ENCODE data around the gene IL17RD.

The IL17RD gene

DNA sequence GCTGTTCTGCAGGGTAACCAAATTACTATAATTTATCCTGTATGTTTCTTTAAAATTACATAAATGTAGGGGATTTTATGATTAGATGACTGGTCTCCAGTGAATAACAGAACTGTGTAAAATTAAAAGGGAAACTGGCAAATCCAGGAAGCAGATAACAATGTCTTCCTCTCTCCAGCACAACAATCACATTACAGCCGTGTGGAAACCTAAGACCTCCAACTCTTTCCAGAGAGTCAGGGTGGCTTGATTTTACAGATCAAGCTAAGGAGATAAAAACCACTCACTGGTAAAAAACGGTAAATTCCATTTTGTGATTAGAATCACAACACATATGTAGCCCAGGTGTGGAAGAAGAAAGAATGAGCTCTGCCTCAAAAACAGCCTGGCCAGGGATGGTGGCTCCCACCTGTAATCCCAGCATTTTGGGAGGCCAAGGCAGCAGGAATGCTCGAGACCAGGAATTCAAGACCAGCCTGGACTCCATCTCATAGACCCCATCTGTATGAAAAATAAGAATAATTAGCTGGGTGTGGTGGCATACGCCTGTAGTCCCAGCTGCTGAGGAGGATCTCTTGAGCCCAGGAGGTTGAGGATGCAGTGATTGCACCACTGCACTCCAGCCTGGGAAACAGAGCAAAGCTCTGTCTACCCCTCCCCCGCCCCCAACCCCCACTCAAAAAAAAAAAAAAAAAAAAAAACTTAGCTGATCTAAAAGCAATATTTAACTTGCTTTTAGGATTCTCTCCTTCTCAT is 29.0 kb downstream of the IL17RD start (continued):
- TF ChIP-seq, protein P1, sequence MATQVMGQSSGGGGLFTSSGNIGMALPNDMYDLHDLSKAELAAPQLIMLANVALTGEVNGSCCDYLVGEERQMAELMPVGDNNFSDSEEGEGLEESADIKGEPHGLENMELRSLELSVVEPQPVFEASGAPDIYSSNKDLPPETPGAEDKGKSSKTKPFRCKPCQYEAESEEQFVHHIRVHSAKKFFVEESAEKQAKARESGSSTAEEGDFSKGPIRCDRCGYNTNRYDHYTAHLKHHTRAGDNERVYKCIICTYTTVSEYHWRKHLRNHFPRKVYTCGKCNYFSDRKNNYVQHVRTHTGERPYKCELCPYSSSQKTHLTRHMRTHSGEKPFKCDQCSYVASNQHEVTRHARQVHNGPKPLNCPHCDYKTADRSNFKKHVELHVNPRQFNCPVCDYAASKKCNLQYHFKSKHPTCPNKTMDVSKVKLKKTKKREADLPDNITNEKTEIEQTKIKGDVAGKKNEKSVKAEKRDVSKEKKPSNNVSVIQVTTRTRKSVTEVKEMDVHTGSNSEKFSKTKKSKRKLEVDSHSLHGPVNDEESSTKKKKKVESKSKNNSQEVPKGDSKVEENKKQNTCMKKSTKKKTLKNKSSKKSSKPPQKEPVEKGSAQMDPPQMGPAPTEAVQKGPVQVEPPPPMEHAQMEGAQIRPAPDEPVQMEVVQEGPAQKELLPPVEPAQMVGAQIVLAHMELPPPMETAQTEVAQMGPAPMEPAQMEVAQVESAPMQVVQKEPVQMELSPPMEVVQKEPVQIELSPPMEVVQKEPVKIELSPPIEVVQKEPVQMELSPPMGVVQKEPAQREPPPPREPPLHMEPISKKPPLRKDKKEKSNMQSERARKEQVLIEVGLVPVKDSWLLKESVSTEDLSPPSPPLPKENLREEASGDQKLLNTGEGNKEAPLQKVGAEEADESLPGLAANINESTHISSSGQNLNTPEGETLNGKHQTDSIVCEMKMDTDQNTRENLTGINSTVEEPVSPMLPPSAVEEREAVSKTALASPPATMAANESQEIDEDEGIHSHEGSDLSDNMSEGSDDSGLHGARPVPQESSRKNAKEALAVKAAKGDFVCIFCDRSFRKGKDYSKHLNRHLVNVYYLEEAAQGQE (tag by site-specific recombination; IDR thresholded peaks at IDR 0.05): no peak
- TF ChIP-seq, protein P2, sequence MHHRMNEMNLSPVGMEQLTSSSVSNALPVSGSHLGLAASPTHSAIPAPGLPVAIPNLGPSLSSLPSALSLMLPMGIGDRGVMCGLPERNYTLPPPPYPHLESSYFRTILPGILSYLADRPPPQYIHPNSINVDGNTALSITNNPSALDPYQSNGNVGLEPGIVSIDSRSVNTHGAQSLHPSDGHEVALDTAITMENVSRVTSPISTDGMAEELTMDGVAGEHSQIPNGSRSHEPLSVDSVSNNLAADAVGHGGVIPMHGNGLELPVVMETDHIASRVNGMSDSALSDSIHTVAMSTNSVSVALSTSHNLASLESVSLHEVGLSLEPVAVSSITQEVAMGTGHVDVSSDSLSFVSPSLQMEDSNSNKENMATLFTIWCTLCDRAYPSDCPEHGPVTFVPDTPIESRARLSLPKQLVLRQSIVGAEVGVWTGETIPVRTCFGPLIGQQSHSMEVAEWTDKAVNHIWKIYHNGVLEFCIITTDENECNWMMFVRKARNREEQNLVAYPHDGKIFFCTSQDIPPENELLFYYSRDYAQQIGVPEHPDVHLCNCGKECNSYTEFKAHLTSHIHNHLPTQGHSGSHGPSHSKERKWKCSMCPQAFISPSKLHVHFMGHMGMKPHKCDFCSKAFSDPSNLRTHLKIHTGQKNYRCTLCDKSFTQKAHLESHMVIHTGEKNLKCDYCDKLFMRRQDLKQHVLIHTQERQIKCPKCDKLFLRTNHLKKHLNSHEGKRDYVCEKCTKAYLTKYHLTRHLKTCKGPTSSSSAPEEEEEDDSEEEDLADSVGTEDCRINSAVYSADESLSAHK (tag by site-specific recombination; IDR thresholded peaks at IDR 0.05): no peak
- TF ChIP-seq, protein P3, sequence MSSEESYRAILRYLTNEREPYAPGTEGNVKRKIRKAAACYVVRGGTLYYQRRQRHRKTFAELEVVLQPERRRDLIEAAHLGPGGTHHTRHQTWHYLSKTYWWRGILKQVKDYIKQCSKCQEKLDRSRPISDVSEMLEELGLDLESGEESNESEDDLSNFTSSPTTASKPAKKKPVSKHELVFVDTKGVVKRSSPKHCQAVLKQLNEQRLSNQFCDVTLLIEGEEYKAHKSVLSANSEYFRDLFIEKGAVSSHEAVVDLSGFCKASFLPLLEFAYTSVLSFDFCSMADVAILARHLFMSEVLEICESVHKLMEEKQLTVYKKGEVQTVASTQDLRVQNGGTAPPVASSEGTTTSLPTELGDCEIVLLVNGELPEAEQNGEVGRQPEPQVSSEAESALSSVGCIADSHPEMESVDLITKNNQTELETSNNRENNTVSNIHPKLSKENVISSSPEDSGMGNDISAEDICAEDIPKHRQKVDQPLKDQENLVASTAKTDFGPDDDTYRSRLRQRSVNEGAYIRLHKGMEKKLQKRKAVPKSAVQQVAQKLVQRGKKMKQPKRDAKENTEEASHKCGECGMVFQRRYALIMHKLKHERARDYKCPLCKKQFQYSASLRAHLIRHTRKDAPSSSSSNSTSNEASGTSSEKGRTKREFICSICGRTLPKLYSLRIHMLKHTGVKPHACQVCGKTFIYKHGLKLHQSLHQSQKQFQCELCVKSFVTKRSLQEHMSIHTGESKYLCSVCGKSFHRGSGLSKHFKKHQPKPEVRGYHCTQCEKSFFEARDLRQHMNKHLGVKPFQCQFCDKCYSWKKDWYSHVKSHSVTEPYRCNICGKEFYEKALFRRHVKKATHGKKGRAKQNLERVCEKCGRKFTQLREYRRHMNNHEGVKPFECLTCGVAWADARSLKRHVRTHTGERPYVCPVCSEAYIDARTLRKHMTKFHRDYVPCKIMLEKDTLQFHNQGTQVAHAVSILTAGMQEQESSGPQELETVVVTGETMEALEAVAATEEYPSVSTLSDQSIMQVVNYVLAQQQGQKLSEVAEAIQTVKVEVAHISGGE (tag by site-specific recombination; conservative IDR thresholded peaks at IDR 0.05; ENCODE audit: low read depth): no peak
- TF ChIP-seq ZNF629 (tag by site-specific recombination; IDR thresholded peaks at IDR 0.05): no peak
- TF ChIP-seq ZNF623 (tag by site-specific recombination; IDR thresholded peaks at IDR 0.05): no peak
- no peak for TF ChIP-seq OSR2 (tag by site-specific recombination; IDR thresholded peaks at IDR 0.05)
- TF ChIP-seq ZNF114 (tag by site-specific recombination; IDR thresholded peaks at IDR 0.05): no peak
- TF ChIP-seq ZNF211 (tag by site-specific recombination; IDR thresholded peaks at IDR 0.05; ENCODE audit: low read depth): no peak
- TF ChIP-seq MYNN (tag by site-specific recombination; IDR thresholded peaks at IDR 0.05; ENCODE audit: borderline replicate concordance): no peak
- TF ChIP-seq ZNF664 (tag by site-specific recombination; IDR thresholded peaks at IDR 0.05): no peak
- TF ChIP-seq KLF16 (tag by site-specific recombination; IDR thresholded peaks at IDR 0.05): no peak

DNA sequence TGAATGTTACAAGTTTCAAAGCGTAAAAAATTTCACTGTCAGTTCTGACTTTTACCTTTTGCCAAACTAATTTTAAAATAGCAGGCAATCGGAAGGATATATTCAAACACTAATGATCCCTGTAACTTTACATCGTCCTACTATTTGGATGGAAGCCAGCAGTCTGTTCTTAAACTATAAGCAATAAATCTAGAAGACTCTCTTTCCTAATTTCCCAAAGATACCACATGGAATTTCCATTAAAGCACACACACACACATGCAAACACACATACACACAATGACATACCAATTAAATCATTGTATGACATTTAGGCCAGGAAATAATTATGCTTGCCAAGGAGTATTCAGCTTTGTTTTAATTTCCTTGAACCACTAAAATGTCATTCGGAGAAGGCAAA is 32.0 kb downstream of the IL17RD start:
- CTCF ChIA-PET: interaction anchor here (1.0 to 1.4 kb wide), 4 partner anchors 11 to 124 kb away, joined by 3 to 4 read pairs (median 4); no protein-coding TSS in a partner anchor
- peaks cover 3% of the 10 kb centered on the region; the same call in 1 of the 2 replicates for H3K4me1 ChIP-seq (ENCODE audit: control insufficient read depth, insufficient read depth, low read length)
- no peaks in the 10 kb centered on the region for H3K36me3 ChIP-seq (ENCODE audit: control insufficient read depth in 2 of 2, insufficient read depth in 1 of 2, low read length in 2 of 2)
- no peak overlapping the region for H3K4me3 ChIP-seq (ENCODE audit: low read depth, low read length)
- H3K27ac ChIP-seq (ENCODE audit: extremely low read depth, low read depth, low read length): no peak overlapping the region
- H3K9me3 ChIP-seq (ENCODE audit: control insufficient read depth, insufficient read depth, low read depth, low read length): no peaks in the 10 kb centered on the region
- POLR2A ChIA-PET: no interaction called here
- TF ChIP-seq ZNF350 (tag by site-specific recombination; IDR thresholded peaks at IDR 0.05): no peak
- no peak for TF ChIP-seq ZNF747 (tag by site-specific recombination; IDR thresholded peaks at IDR 0.05)
- TF ChIP-seq, protein P4, sequence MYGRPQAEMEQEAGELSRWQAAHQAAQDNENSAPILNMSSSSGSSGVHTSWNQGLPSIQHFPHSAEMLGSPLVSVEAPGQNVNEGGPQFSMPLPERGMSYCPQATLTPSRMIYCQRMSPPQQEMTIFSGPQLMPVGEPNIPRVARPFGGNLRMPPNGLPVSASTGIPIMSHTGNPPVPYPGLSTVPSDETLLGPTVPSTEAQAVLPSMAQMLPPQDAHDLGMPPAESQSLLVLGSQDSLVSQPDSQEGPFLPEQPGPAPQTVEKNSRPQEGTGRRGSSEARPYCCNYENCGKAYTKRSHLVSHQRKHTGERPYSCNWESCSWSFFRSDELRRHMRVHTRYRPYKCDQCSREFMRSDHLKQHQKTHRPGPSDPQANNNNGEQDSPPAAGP (tag by site-specific recombination; IDR thresholded peaks at IDR 0.05): no peak
- no peak for TF ChIP-seq YY2 (tag by site-specific recombination; IDR thresholded peaks at IDR 0.05)
- TF ChIP-seq ZNF354C (tag by site-specific recombination; IDR thresholded peaks at IDR 0.05; ENCODE audit: borderline replicate concordance, low read depth): no peak
- no peak for TF ChIP-seq HOXD13 (CRISPR knock-in tag; IDR thresholded peaks at IDR 0.05; ENCODE audit: borderline replicate concordance)
- TF ChIP-seq ZNF391 (tag by site-specific recombination; IDR thresholded peaks at IDR 0.05; ENCODE audit: borderline replicate concordance, low read depth): no peak
- TF ChIP-seq, protein P5, sequence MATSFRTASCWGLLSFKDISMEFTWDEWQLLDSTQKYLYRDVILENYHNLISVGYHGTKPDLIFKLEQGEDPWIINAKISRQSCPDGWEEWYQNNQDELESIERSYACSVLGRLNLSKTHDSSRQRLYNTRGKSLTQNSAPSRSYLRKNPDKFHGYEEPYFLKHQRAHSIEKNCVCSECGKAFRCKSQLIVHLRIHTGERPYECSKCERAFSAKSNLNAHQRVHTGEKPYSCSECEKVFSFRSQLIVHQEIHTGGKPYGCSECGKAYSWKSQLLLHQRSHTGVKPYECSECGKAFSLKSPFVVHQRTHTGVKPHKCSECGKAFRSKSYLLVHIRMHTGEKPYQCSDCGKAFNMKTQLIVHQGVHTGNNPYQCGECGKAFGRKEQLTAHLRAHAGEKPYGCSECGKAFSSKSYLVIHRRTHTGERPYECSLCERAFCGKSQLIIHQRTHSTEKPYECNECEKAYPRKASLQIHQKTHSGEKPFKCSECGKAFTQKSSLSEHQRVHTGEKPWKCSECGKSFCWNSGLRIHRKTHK (tag by site-specific recombination; IDR thresholded peaks at IDR 0.05): no peak
- no peak for TF ChIP-seq REPIN1 (tag by site-specific recombination; IDR thresholded peaks at IDR 0.05; ENCODE audit: low read depth)
- no peak for TF ChIP-seq MYNN (tag by site-specific recombination; IDR thresholded peaks at IDR 0.05; ENCODE audit: borderline replicate concordance)
- TF ChIP-seq, protein P6, sequence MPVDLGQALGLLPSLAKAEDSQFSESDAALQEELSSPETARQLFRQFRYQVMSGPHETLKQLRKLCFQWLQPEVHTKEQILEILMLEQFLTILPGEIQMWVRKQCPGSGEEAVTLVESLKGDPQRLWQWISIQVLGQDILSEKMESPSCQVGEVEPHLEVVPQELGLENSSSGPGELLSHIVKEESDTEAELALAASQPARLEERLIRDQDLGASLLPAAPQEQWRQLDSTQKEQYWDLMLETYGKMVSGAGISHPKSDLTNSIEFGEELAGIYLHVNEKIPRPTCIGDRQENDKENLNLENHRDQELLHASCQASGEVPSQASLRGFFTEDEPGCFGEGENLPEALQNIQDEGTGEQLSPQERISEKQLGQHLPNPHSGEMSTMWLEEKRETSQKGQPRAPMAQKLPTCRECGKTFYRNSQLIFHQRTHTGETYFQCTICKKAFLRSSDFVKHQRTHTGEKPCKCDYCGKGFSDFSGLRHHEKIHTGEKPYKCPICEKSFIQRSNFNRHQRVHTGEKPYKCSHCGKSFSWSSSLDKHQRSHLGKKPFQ (tag by site-specific recombination; IDR thresholded peaks at IDR 0.05): no peak
- no peak for TF ChIP-seq ZNF404 (tag by site-specific recombination; IDR thresholded peaks at IDR 0.05)
